Upper lobe of left lung (tissue), 6 donors: ENCODE measurements around the gene FRMD3. TPM values are rescaled to one million over a fixed set of nuclear protein-coding genes. Genes with fewer than 3 reads are reported as not detected.

ENCODE experiments used
- ATAC-seq, 2 donors: fragments of 200-7000 bp; cut with Tn5 transposase; one replicate each; pipeline ENCODE4 v1.9.1; 2022; ENCODE audit warnings: mild to moderate bottlenecking in 2 of 2, moderate library complexity in 2 of 2; ENCODE audit not compliant: low FRiP score in 2 of 2
- DNase-seq, 2 donors: peaks; one replicate each; pipeline ENCODE4 v3.0.0-alpha.2; 2019 to 2020
- H3K27ac ChIP-seq, 4 donors: fragments of 200-600 bp; sonication (generic); one replicate each; pipeline ENCODE4 v1.5.1; 2016 to 2019
- H3K27me3 ChIP-seq, 4 donors: fragments of 200-600 bp; sonication (generic); one replicate each; pipeline ENCODE4 v1.5.1; 2017 to 2019
- H3K36me3 ChIP-seq, 4 donors: fragments of 200-600 bp; sonication (generic); one replicate each; pipeline ENCODE4 v1.5.1; 2016 to 2019
- H3K4me1 ChIP-seq, 4 donors: fragments of 200-600 bp; sonication (generic); one replicate each; pipeline ENCODE4 v1.5.1; 2018 to 2019
- H3K4me3 ChIP-seq, 4 donors: fragments of 200-600 bp; sonication (generic); one replicate each; pipeline ENCODE4 v1.5.1; 2017 to 2019; ENCODE audit warnings: mild to moderate bottlenecking in 2 of 4, moderate library complexity in 1 of 4
- H3K9me3 ChIP-seq, 4 donors: fragments of 200-600 bp; sonication (generic); one replicate each; pipeline ENCODE4 v1.5.1; 2018 to 2019
- CTCF ChIP-seq, 6 experiments: fragments of 450-650 bp in 4 of 6; fragments of 200-600 bp in 2 of 6; sonication (generic) in 2 of 6; IDR thresholded peaks; one replicate each; pipeline ENCODE4 v1.5.1; 2016 to 2019; ENCODE audit warnings: antibody characterized with exemption in 6 of 6
- EP300 ChIP-seq, 4 donors: sonication (generic); formaldehyde crosslinking; IDR thresholded peaks; one replicate each; pipeline ENCODE4 v1.5.1; 2017; ENCODE audit warnings: antibody characterized with exemption in 4 of 4, control low read depth in 2 of 4
- POLR2A ChIP-seq, 4 donors: fragments of 450-650 bp; IDR thresholded peaks; one replicate each; pipeline ENCODE4 v1.5.1; 2016 to 2017; ENCODE audit warnings: antibody characterized with exemption in 4 of 4, mild to moderate bottlenecking in 2 of 4
- POLR2AphosphoS5 ChIP-seq, 2 donors: sonication (generic); formaldehyde crosslinking; IDR thresholded peaks; one replicate each; pipeline ENCODE4 v1.5.1; 2017; ENCODE audit warnings: antibody characterized with exemption in 2 of 2
- WGBS, 2 donors: methylation state at CpG; one replicate each; pipeline ENCODE4 v1.1.5; 2017 to 2018; 5-methylcytosine and 5-hydroxymethylcytosine counted together
- total RNA-seq, 6 donors: library from RNA; depleted of rRNA in 4 of 6; stranded (reverse); fragments of >200 nt in 4 of 6; gene quantifications; one replicate each; pipeline versions ENCODE4 v1.1.0 to v1.2.1, GENCODE V29; 2016 to 2021
- donor health status: DM: no; HTN: no; CAD: no; lungs with moderate emphysema.
- donor health status: DM: no; HTN: yes; CAD: no; lungs with severe emphysema.

FRMD3 gene
- total RNA-seq, 6 donors from 2014 or later: 5.6 to 33.4 (median 10.4) TPM

GRCh38 chr9:83294816-83295215 is 243.4 kb downstream of the FRMD3 start:
- Histone ChIP-seq H3K27me3 (no peaks in the 10 kb centered on the region), H3K36me3 (peaks cover 0 to 10% (median 0%) of the 10 kb centered on the region in 4 donors), H3K9me3 (no peaks in the 10 kb centered on the region), H3K4me1 (no peaks in the 10 kb centered on the region), H3K27ac (no peak overlapping the region), H3K4me3 (no peak overlapping the region)
- DNase-seq (no peak), ATAC-seq (no peak)
- no peak for TF ChIP-seq EP300 (IDR thresholded peaks at IDR 0.05)
- no peak for TF ChIP-seq POLR2A (IDR thresholded peaks at IDR 0.05)
- TF ChIP-seq POLR2AphosphoS5 (IDR thresholded peaks at IDR 0.05): no peak
- TF ChIP-seq CTCF (IDR thresholded peaks at IDR 0.05): no peak
- WGBS, 2 donors: 94 to 96% methylated on average over 2 of the region's 2 CpGs

GRCh38 chr9:83291196-83291595 is 247.0 kb downstream of the FRMD3 start:
- H3K4me1 ChIP-seq: no peaks in the 10 kb centered on the region
- H3K36me3 ChIP-seq: no peaks in the 10 kb centered on the region
- no peak for DNase-seq
- H3K9me3 ChIP-seq: no peaks in the 10 kb centered on the region
- no peaks in the 10 kb centered on the region for H3K27me3 ChIP-seq
- no peak for ATAC-seq
- WGBS, 2 donors: 83 to 100% methylated on average over 1 of the region's 1 CpG
- no peak overlapping the region for H3K27ac ChIP-seq
- TF ChIP-seq POLR2A (IDR thresholded peaks at IDR 0.05): no peak
- no peak for TF ChIP-seq EP300 (IDR thresholded peaks at IDR 0.05)
- no peak for TF ChIP-seq POLR2AphosphoS5 (IDR thresholded peaks at IDR 0.05)
- no peak for TF ChIP-seq CTCF (IDR thresholded peaks at IDR 0.05)
- H3K4me3 ChIP-seq: no peak overlapping the region

GRCh38 chr9:83290692-83291091 is 247.5 kb downstream of the FRMD3 start:
- H3K9me3 ChIP-seq: no peaks in the 10 kb centered on the region
- WGBS, 2 donors: 51 to 63% methylated on average over 5 of the region's 5 CpGs

GRCh38 chr9:83287021-83287420 is 251.2 kb downstream of the FRMD3 start:
- DNase-seq: no peak
- peaks cover 0 to 2% (median 2%) of the 10 kb centered on the region in 4 donors for H3K4me1 ChIP-seq
- no peaks in the 10 kb centered on the region for H3K36me3 ChIP-seq
- no peak overlapping the region for H3K4me3 ChIP-seq
- WGBS, 2 donors: 90 to 100% methylated on average over 1 of the region's 1 CpG
- TF ChIP-seq EP300 (IDR thresholded peaks at IDR 0.05) (no peak), POLR2A (IDR thresholded peaks at IDR 0.05) (no peak), POLR2AphosphoS5 (IDR thresholded peaks at IDR 0.05) (no peak), CTCF (IDR thresholded peaks at IDR 0.05) (no peak)
- no peak for ATAC-seq
- H3K27ac ChIP-seq: no peak overlapping the region
- H3K9me3 ChIP-seq: no peaks in the 10 kb centered on the region
- no peaks in the 10 kb centered on the region for H3K27me3 ChIP-seq

More at GRCh38 chr9:83290692-83291091, 247.5 kb downstream of the FRMD3 start:
- H3K27me3 ChIP-seq: no peaks in the 10 kb centered on the region
- TF ChIP-seq EP300 (IDR thresholded peaks at IDR 0.05) (no peak), CTCF (IDR thresholded peaks at IDR 0.05) (no peak), POLR2A (IDR thresholded peaks at IDR 0.05) (no peak), POLR2AphosphoS5 (IDR thresholded peaks at IDR 0.05) (no peak)
- H3K27ac ChIP-seq: no peak overlapping the region
- H3K4me3 ChIP-seq: no peak overlapping the region
- no peaks in the 10 kb centered on the region for H3K4me1 ChIP-seq
- H3K36me3 ChIP-seq: no peaks in the 10 kb centered on the region
- DNase-seq: no peak
- no peak for ATAC-seq

GRCh38 chr9:83285445-83286225 is 252.6 kb downstream of the FRMD3 start:
- peaks cover 11 to 16% (median 14%) of the 10 kb centered on the region in 4 donors for H3K4me1 ChIP-seq
- WGBS, 2 donors: 52 to 54% methylated on average over 3 of the region's 3 CpGs
- DNase-seq (no peak), ATAC-seq (no peak)
- no peaks in the 10 kb centered on the region for H3K27me3 ChIP-seq
- H3K9me3 ChIP-seq: no peaks in the 10 kb centered on the region
- no peak for TF ChIP-seq POLR2A (IDR thresholded peaks at IDR 0.05)
- no peak for TF ChIP-seq POLR2AphosphoS5 (IDR thresholded peaks at IDR 0.05)
- H3K27ac ChIP-seq: no peak overlapping the region
- no peaks in the 10 kb centered on the region for H3K36me3 ChIP-seq
- H3K4me3 ChIP-seq: no peak overlapping the region
